Measurements from ENCODE around the gene SDK1. TPM values are rescaled to one million over a fixed set of nuclear protein-coding genes. Genes with fewer than 3 reads are reported as not detected.

Gene SDK1
- total RNA-seq, 6 experiments from 2014 or later, result not detected

- Mint-ChIP-seq H3K36me3 (ENCODE audit: low read depth) (peaks cover 4% of the 10 kb centered on the region; the same call in 1 of the 2 replicates), H3K27me3 (ENCODE audit: insufficient read depth) (no peaks in the 10 kb centered on the region; the same call in 1 of the 2 replicates), H3K4me3 (no peak overlapping the region), H3K4me1 (ENCODE audit: low read depth) (no peaks in the 10 kb centered on the region), H3K9me3 (peaks cover 66% of the 10 kb centered on the region), H3K27ac (no peak overlapping the region)
- TF ChIP-seq CTCF (IDR thresholded peaks at IDR 0.05), result no peak
- DNase-seq, result no peak
Measured at GRCh38 chr7:4179688-4180380, 878.8 kb downstream of the SDK1 start.

GRCh38 chr7:4181446-4181845 lies 880.4 kb downstream of the SDK1 start:
- H3K9me3 Mint-ChIP-seq, result peaks cover 67% of the 10 kb centered on the region
- peaks cover 4% of the 10 kb centered on the region; the same call in 1 of the 2 replicates for H3K36me3 Mint-ChIP-seq (ENCODE audit: low read depth)
- TF ChIP-seq CTCF (IDR thresholded peaks at IDR 0.05), result no peak

GRCh38 chr7:4182605-4183300 lies 881.7 kb downstream of the SDK1 start:
- DNase-seq, result no peak
- no peak overlapping the region for H3K27ac Mint-ChIP-seq
- no peak overlapping the region for H3K4me3 Mint-ChIP-seq
- peaks cover 69% of the 10 kb centered on the region for H3K9me3 Mint-ChIP-seq
- no peaks in the 10 kb centered on the region for H3K4me1 Mint-ChIP-seq (ENCODE audit: low read depth)
- H3K36me3 Mint-ChIP-seq (ENCODE audit: low read depth), result peaks cover 4% of the 10 kb centered on the region; the same call in 1 of the 2 replicates
- TF ChIP-seq CTCF (IDR thresholded peaks at IDR 0.05), result no peak
- no peaks in the 10 kb centered on the region; the same call in 1 of the 2 replicates for H3K27me3 Mint-ChIP-seq (ENCODE audit: insufficient read depth)

More at GRCh38 chr7:4181446-4181845, 880.4 kb downstream of the SDK1 start:
- Mint-ChIP-seq H3K27me3 (ENCODE audit: insufficient read depth) (no peaks in the 10 kb centered on the region; the same call in 1 of the 2 replicates), H3K27ac (no peak overlapping the region), H3K4me3 (no peak overlapping the region), H3K4me1 (ENCODE audit: low read depth) (no peaks in the 10 kb centered on the region)
- DNase-seq, result no peak

- DNase-seq, result no peak
- TF ChIP-seq CTCF (IDR thresholded peaks at IDR 0.05), result no peak
- H3K4me1 Mint-ChIP-seq (ENCODE audit: low read depth), result no peaks in the 10 kb centered on the region
- H3K27me3 Mint-ChIP-seq (ENCODE audit: insufficient read depth), result no peaks in the 10 kb centered on the region; the same call in 1 of the 2 replicates
- H3K4me3 Mint-ChIP-seq, result no peak overlapping the region
- H3K36me3 Mint-ChIP-seq (ENCODE audit: low read depth), result peaks cover 8% of the 10 kb centered on the region; the same call in 1 of the 2 replicates
- no peak overlapping the region for H3K27ac Mint-ChIP-seq
- peaks cover 69% of the 10 kb centered on the region for H3K9me3 Mint-ChIP-seq
Measured at GRCh38 chr7:4184653-4185052, 883.6 kb downstream of the SDK1 start.

GRCh38 chr7:4185136-4185535 lies 884.1 kb downstream of the SDK1 start:
- peaks cover 69% of the 10 kb centered on the region for H3K9me3 Mint-ChIP-seq
- H3K4me3 Mint-ChIP-seq, result no peak overlapping the region
- no peak for DNase-seq
- no peak for TF ChIP-seq CTCF (IDR thresholded peaks at IDR 0.05)
- H3K27me3 Mint-ChIP-seq (ENCODE audit: insufficient read depth), result no peaks in the 10 kb centered on the region; the same call in 1 of the 2 replicates
- no peaks in the 10 kb centered on the region for H3K4me1 Mint-ChIP-seq (ENCODE audit: low read depth)
- H3K27ac Mint-ChIP-seq, result no peak overlapping the region
- H3K36me3 Mint-ChIP-seq (ENCODE audit: low read depth), result peaks cover 8% of the 10 kb centered on the region; the same call in 1 of the 2 replicates
